IMR-90 (cell line): ENCODE results near the gene SLX4IP. TPM values are rescaled to one million over a fixed set of nuclear protein-coding genes. Genes with fewer than 3 reads are reported as not detected.
A peak's percentile ranks its signal among the peaks of the same experiment; 100 is the strongest.

ENCODE experiments used
- ATAC-seq: fragments of 200-7000 bp; cut with Tn5 transposase; 2 replicates; pipeline ENCODE4 v1.9.1; 2020; ENCODE audit warnings: low read depth, mild to moderate bottlenecking, moderate library complexity
- BruUV-seq: library from RNA; stranded (reverse); fragments of 400-500 nt; replicated peaks from 2 replicates; lab custom pipeline; 2021; lab: Mats Ljungman, UMichigan
- CTCF ChIA-PET: fragments of 300-600 bp; formaldehyde crosslinking; extraction: SDS; loops from one replicate; lab custom pipeline; 2021; ENCODE audit warnings: antibody characterized with exemption; lab: Yijun Ruan, JAX
- POLR2A ChIA-PET: fragments of 300-600 bp; sonication (Branson Sonifier 250); formaldehyde crosslinking; loops from one replicate; lab custom pipeline; 2022; ENCODE audit warnings: antibody characterized with exemption; ENCODE audit not compliant: unreplicated experiment; lab: Charles Lee
- DNase-seq: peaks from one replicate; pipeline ENCODE4 v3.0.0; 2013
- H2AFZ ChIP-seq: replicated peaks from 2 replicates; pipeline ENCODE3; 2013; ENCODE audit warnings: low read length, mild to moderate bottlenecking; ENCODE audit not compliant: poor library complexity
- H2AK5ac ChIP-seq: 2 replicates; pipeline ENCODE4 v1.6.1; 2013; ENCODE audit warnings: low read depth, low read length, inconsistent platforms
- H2AK9ac ChIP-seq: replicated peaks from 2 replicates; pipeline ENCODE3; 2013; ENCODE audit warnings: mild to moderate bottlenecking, low read depth, low read length, moderate library complexity; ENCODE audit not compliant: poor library complexity
- H2BK120ac ChIP-seq: 2 replicates; pipeline ENCODE4 v1.6.1; 2013; ENCODE audit warnings: low read depth, low read length, inconsistent platforms
- H2BK15ac ChIP-seq: 3 replicates; pipeline ENCODE4 v1.6.1; 2013; ENCODE audit warnings: low read depth, low read length, inconsistent platforms
- H2BK20ac ChIP-seq: 2 replicates; pipeline ENCODE4 v1.6.1; 2013; ENCODE audit warnings: low read depth, mild to moderate bottlenecking, inconsistent platforms, low read length, moderate library complexity
- H2BK5ac ChIP-seq: 2 replicates; pipeline ENCODE4 v1.6.1; 2013; ENCODE audit warnings: mild to moderate bottlenecking, low read depth, low read length, inconsistent platforms; ENCODE audit not compliant: poor library complexity, severe bottlenecking
- H3K14ac ChIP-seq: replicated peaks from 2 replicates; pipeline ENCODE4 v1.6.1; 2013; ENCODE audit warnings: low read depth, low read length, inconsistent platforms
- H3K18ac ChIP-seq: 2 replicates; pipeline ENCODE4 v1.6.1; 2013; ENCODE audit warnings: low read depth, low read length, control low read depth
- H3K23ac ChIP-seq: 2 replicates; pipeline ENCODE4 v1.6.1; 2013; ENCODE audit warnings: low read depth, low read length, inconsistent platforms
- H3K27ac ChIP-seq: 2 replicates; pipeline ENCODE4 v1.5.1; 2013; ENCODE audit warnings: mild to moderate bottlenecking, control low read depth, low read length; ENCODE audit not compliant: insufficient read depth
- H3K27me3 ChIP-seq: 2 replicates; pipeline ENCODE4 v1.6.1; 2013; ENCODE audit warnings: low read length; ENCODE audit not compliant: control insufficient read depth, insufficient read depth
- H3K36me3 ChIP-seq: 2 replicates; pipeline ENCODE4 v1.6.1; 2013; ENCODE audit warnings: low read length, mixed read lengths; ENCODE audit not compliant: control insufficient read depth, insufficient read depth
- H3K4ac ChIP-seq: 2 replicates; pipeline ENCODE4 v1.6.1; 2013; ENCODE audit warnings: low read depth, low read length, inconsistent platforms
- H3K4me1 ChIP-seq: 2 replicates; pipeline ENCODE4 v1.6.1; 2013; ENCODE audit warnings: low read length, mixed read lengths; ENCODE audit not compliant: control insufficient read depth, insufficient read depth
- H3K4me2 ChIP-seq: 2 replicates; pipeline ENCODE4 v1.6.1; 2013; ENCODE audit warnings: low read depth, mild to moderate bottlenecking, control low read depth, low read length, moderate library complexity
- H3K4me3 ChIP-seq: 2 replicates; pipeline ENCODE4 v1.5.1; 2013; ENCODE audit warnings: low read depth, mild to moderate bottlenecking, control low read depth, low read length, moderate library complexity; ENCODE audit not compliant: insufficient read depth
- H3K56ac ChIP-seq: 2 replicates; pipeline ENCODE4 v1.6.1; 2013; ENCODE audit warnings: low read length, inconsistent platforms; ENCODE audit not compliant: insufficient read depth; ENCODE audit errors: extremely low read depth
- H3K79me1 ChIP-seq, 2 experiments: 2 replicates each; pipeline ENCODE4 v1.6.1; 2013; ENCODE audit warnings: low read length in 2 of 2, inconsistent platforms in 1 of 2, low read depth in 1 of 2
- H3K9ac ChIP-seq: 2 replicates; pipeline ENCODE4 v1.6.1; 2013; ENCODE audit warnings: low read depth, low read length, control low read depth
- H3K9me1 ChIP-seq: 2 replicates; pipeline ENCODE4 v1.6.1; 2013; ENCODE audit warnings: low read length, inconsistent platforms; ENCODE audit not compliant: insufficient read depth
- H3K9me3 ChIP-seq: 2 replicates; pipeline ENCODE4 v1.6.1; 2013; ENCODE audit warnings: low read length; ENCODE audit not compliant: control insufficient read depth, insufficient read depth
- H4K20me1 ChIP-seq: 2 replicates; pipeline ENCODE4 v1.6.1; 2013; ENCODE audit warnings: low read length, inconsistent platforms; ENCODE audit not compliant: insufficient read depth
- H4K5ac ChIP-seq: 2 replicates; pipeline ENCODE4 v1.6.1; 2013; ENCODE audit warnings: mild to moderate bottlenecking, low read depth, low read length, control low read depth
- H4K8ac ChIP-seq, 2 experiments: 2 replicates each; pipeline ENCODE4 v1.6.1; 2013; ENCODE audit warnings: low read depth in 2 of 2, low read length in 2 of 2, control low read depth in 1 of 2, inconsistent platforms in 1 of 2
- H4K91ac ChIP-seq: 2 replicates; pipeline ENCODE4 v1.6.1; 2013; ENCODE audit warnings: low read depth, low read length, inconsistent platforms; ENCODE audit not compliant: insufficient read depth
- CHD1 ChIP-seq: IDR thresholded peaks from 2 replicates; pipeline ENCODE4 v1.6.1; 2012; ENCODE audit warnings: low read depth, low read length, improper control_type of control experiment
- FOS ChIP-seq: fragments of 150-350 bp; IDR thresholded peaks from 2 replicates; pipeline ENCODE4 v1.6.1; 2016; ENCODE audit warnings: low read depth, low read length
- MAFK ChIP-seq: IDR thresholded peaks from 2 replicates; pipeline ENCODE4 v1.6.1; 2012; ENCODE audit warnings: low read depth, low read length, improper control_type of control experiment
- MXI1 ChIP-seq: IDR thresholded peaks from 2 replicates; pipeline ENCODE4 v1.6.1; 2012; ENCODE audit warnings: low read depth, mild to moderate bottlenecking, low read length, moderate library complexity, borderline replicate concordance
- NFE2L2 ChIP-seq: fragments of 150-350 bp; IDR thresholded peaks from 2 replicates; pipeline ENCODE4 v1.6.1; 2016; ENCODE audit warnings: low read depth, mild to moderate bottlenecking, low read length
- POLR2A ChIP-seq: IDR thresholded peaks from 2 replicates; pipeline ENCODE4 v1.6.1; 2012; ENCODE audit warnings: mild to moderate bottlenecking, low read depth, low read length
- RCOR1 ChIP-seq: IDR thresholded peaks from 2 replicates; pipeline ENCODE4 v1.6.1; 2012; ENCODE audit warnings: mild to moderate bottlenecking, low read length, improper control_type of control experiment; ENCODE audit not compliant: insufficient replicate concordance
- RFX5 ChIP-seq: IDR thresholded peaks from 2 replicates; pipeline ENCODE4 v1.8.0; 2012; ENCODE audit warnings: low read depth, mild to moderate bottlenecking, low read length, moderate library complexity
- WGBS, 2 experiments: methylation state at CpG; one replicate each; pipeline versions ENCODE4 v1.1.5 to v1.1.7; 2013; ENCODE audit warnings: missing lambda C conversion rate in 2 of 2; ENCODE audit not compliant: insufficient read length in 1 of 2; ENCODE audit errors: extremely low coverage in 2 of 2; 5-methylcytosine and 5-hydroxymethylcytosine counted together
- dilution Hi-C: fragments of 300-500 bp; cut with HindIII; formaldehyde crosslinking; loops from one replicate; pipeline ENCODE4 v1.14.3; 2018; ENCODE audit warnings: low sequenced_read_pairs; ENCODE audit not compliant: unreplicated experiment
- in situ Hi-C: fragments of 300-500 bp; cut with MboI; formaldehyde crosslinking; loops from 3 replicates; pipeline ENCODE4 v1.14.3; 2019; ENCODE audit warnings: low sequenced_read_pairs, inconsistent platforms, mixed read lengths
- intact Hi-C: fragments of 100-400 bp; cut with micrococcal nuclease; formaldehyde crosslinking; loops from 2 replicates; pipeline ENCODE4 v1.10.0; 2022
- polyA plus RNA-seq, 3 experiments: library from polyadenylated mRNA; depleted of rRNA; stranded (reverse); fragments of >200 nt; gene quantifications; 2 replicates each; pipeline ENCODE4 v1.2.3, GENCODE V29; 2012; ENCODE audit warnings: low replicate concordance in 1 of 3
- total RNA-seq: library from RNA; depleted of rRNA; stranded (reverse); fragments of >200 nt; gene quantifications from 2 replicates; pipeline ENCODE4 v1.2.3, GENCODE V29; 2012

Gene SLX4IP
- total and polyA plus RNA-seq, 2 of the 4 experiments (the other 2 are of a cell fraction) = 1.3 to 5.9 TPM

GRCh38 chr20:10433014-10433622, 2.0 kb upstream of the SLX4IP start:
- Histone ChIP-seq H2BK5ac (peak overlapping the region; percentile 87), H2AFZ (peak overlapping the region; percentile 99), H2AK9ac (peak overlapping the region; percentile 86), H3K14ac (peak overlapping the region; percentile 64), H3K9me1 (no peaks in the 10 kb centered on the region; the same call in 1 of the 2 replicates), H3K79me1 (peaks cover 34 to 64% of the 10 kb centered on the region in 2 experiments), H3K36me3 (no peaks in the 10 kb centered on the region), H3K9me3 (no peaks in the 10 kb centered on the region), H3K18ac (0 out of 2 replicates have a peak overlapping the region, but pooled peaks have one; percentile 5), H3K4me2 (peak overlapping the region; percentile 100), H2AK5ac (peak overlapping the region; percentile 70), H4K8ac (peak overlapping the region; percentile 49 to 83; a peak in 3 of 4 replicates), H4K91ac (peak overlapping the region; percentile 59; the same call in 1 of the 2 replicates), H2BK20ac (no peak overlapping the region), H3K4me1 (peaks cover 2% of the 10 kb centered on the region; the same call in 1 of the 2 replicates), H4K20me1 (no peaks in the 10 kb centered on the region), H3K56ac (peak overlapping the region; percentile 29; the same call in 1 of the 2 replicates), H2BK120ac (no peak overlapping the region), H3K27me3 (no peaks in the 10 kb centered on the region), H2BK15ac (no peak overlapping the region), H3K9ac (peak overlapping the region; percentile 85), H3K4me3 (peak overlapping the region; percentile 89), H3K23ac (peak overlapping the region; percentile 81), H3K4ac (peak overlapping the region; percentile 65), H3K27ac (peak overlapping the region; percentile 90), H4K5ac (no peak overlapping the region)
- ATAC-seq (no peak), DNase-seq (peak; percentile 7)
- intact Hi-C loops = loop anchor here (10.0 kb wide), 1 partner anchor 1112 kb away; no protein-coding TSS in a partner anchor
- TF ChIP-seq RFX5 (no peak), NFE2L2 (no peak), POLR2A (no peak), MXI1 (peak; percentile 58; the same call in 1 of the 2 replicates), FOS (no peak), CHD1 (no peak), MAFK (no peak), RCOR1 (no peak)
- CTCF ChIA-PET = no interaction called here
- POLR2A ChIA-PET = no interaction called here
- in situ Hi-C loops = no loop called here
- dilution Hi-C loops = no loop called here
- WGBS, 2 experiments = 90% methylated on average over 11 of the region's 30 CpGs; no CpG with 5 or more reads in 1 of the 2 experiments
- BruUV-seq = no TSS peak
